Measurements from ENCODE around the gene LCMT1. TPM values are rescaled to one million over a fixed set of nuclear protein-coding genes. Genes with fewer than 3 reads are reported as not detected.

Gene LCMT1
- total RNA-seq, 1 donor = 30.2 TPM

DNA sequence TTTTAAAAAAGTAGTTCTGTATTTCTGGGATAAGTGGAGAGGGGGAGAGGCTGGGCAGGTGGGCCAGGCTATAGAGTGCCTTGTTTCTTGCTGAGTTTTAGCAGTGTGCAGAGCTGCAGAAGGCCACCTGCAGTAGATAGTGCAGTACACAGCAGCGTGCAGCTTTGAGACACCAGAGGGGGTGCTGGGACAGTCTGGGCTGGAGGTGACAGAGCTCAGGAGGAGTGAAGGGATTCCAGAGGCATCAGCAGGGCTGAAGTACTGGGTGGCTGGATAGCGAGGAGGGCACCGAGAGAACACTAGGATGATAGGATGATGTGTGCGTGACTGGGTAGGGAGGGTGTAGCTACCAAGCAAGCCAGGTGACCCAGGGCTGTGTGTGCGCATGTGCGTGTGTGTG is 26.6 kb downstream of the LCMT1 start:
- no peak for DNase-seq (ENCODE audit: low read depth)
- TF ChIP-seq, protein P1, sequence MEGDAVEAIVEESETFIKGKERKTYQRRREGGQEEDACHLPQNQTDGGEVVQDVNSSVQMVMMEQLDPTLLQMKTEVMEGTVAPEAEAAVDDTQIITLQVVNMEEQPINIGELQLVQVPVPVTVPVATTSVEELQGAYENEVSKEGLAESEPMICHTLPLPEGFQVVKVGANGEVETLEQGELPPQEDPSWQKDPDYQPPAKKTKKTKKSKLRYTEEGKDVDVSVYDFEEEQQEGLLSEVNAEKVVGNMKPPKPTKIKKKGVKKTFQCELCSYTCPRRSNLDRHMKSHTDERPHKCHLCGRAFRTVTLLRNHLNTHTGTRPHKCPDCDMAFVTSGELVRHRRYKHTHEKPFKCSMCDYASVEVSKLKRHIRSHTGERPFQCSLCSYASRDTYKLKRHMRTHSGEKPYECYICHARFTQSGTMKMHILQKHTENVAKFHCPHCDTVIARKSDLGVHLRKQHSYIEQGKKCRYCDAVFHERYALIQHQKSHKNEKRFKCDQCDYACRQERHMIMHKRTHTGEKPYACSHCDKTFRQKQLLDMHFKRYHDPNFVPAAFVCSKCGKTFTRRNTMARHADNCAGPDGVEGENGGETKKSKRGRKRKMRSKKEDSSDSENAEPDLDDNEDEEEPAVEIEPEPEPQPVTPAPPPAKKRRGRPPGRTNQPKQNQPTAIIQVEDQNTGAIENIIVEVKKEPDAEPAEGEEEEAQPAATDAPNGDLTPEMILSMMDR (IDR thresholded peaks at IDR 0.05; ENCODE audit: insufficient read depth, low read depth, low read length) = no peak
- no peak overlapping the region for H3K4me3 ChIP-seq (ENCODE audit: low read depth, low read length)

- TF ChIP-seq, protein P1 (IDR thresholded peaks at IDR 0.05; ENCODE audit: insufficient read depth, low read depth, low read length) = no peak
- DNase-seq (ENCODE audit: low read depth) = peak; percentile 28
Measured at GRCh38 chr16:25140459-25140858, 28.9 kb downstream of the LCMT1 start.

DNA sequence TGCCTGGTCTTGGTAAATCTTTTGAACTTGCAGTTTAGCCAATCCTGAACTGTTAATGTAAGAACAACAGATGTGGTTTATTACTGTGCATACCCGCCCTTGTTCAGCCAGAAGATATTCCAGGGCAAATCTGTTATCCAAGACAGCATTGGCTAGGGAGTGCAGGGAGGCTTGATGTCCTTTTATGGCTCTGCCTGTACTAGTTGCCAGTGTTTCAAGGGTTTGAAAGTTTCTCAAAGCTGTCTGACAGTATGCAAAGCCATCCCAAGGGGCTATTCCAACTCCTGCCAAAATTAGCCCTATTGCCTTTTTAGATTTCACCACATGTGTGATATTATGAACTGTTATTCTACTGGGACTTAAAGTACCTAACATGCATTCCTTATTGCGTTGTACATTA is 30.1 kb downstream of the LCMT1 start:
- TF ChIP-seq, protein P1 (IDR thresholded peaks at IDR 0.05; ENCODE audit: insufficient read depth, low read depth, low read length) = no peak
- H3K4me3 ChIP-seq (ENCODE audit: low read depth, low read length) = no peak overlapping the region
- DNase-seq (ENCODE audit: low read depth) = no peak

More at GRCh38 chr16:25140459-25140858, 28.9 kb downstream of the LCMT1 start:
- H3K4me3 ChIP-seq (ENCODE audit: low read depth, low read length) = no peak overlapping the region

GRCh38 chr16:25143928-25144327 is 32.4 kb downstream of the LCMT1 start:
- TF ChIP-seq, protein P1 (IDR thresholded peaks at IDR 0.05; ENCODE audit: insufficient read depth, low read depth, low read length) = peak; percentile 37
- no peak for DNase-seq (ENCODE audit: low read depth)
- H3K4me3 ChIP-seq (ENCODE audit: low read depth, low read length) = no peak overlapping the region

DNA sequence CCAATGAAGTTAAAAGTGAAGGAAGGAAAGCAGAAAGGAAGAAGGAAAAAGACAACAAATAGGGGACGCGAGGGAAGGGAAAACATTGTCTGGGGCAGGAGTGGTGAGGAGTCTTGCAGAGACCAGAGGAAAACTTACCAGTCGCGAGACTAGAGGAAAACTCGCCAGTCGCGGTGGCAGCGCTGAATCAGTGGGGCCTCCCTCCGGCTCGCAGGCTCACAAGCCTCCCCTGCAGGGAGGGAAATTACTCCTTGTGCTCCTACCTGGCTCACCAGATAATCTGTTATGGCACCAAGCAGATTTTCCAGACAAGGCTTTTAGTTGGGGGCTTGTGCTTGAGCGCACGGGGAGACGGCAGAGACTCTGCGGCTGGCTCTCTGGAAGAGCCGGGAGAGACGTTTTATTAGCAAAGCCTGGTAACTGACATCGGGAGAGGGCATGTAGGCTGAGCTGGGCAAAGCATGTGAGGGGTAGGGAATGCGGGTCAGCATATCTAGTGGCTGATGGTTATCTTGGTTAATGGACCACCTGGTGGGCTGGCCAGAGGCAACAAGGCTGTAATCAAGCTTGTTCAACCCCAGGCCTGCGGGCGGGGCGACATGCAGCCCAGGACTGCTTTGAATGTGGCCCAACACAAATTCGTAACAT is 37.1 kb downstream of the LCMT1 start:
- no peak overlapping the region for H3K4me3 ChIP-seq (ENCODE audit: low read depth, low read length)
- no peak for DNase-seq (ENCODE audit: low read depth)
- TF ChIP-seq, protein P1 (IDR thresholded peaks at IDR 0.05; ENCODE audit: insufficient read depth, low read depth, low read length) = no peak

DNA sequence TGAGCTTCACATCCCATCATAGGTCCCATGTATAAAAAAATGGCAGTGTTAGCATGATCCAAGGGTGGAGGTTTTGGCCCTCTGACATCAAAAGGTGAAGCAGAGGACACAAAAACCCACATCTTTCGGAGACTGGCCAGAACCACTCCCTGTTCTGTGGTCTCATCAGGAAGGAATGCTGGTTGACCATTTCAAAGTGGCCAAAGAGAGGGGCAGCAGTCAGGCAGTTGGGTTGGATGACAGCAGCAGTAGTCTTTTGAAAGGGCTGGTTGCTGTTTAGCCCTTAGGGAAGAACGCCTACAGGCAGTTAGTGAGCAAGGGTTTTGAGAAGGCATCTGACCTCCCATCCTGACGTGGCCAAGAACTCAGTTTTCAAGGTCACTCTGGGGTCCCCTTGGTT is 40.5 kb downstream of the LCMT1 start:
- no peak overlapping the region for H3K4me3 ChIP-seq (ENCODE audit: low read depth, low read length)
- TF ChIP-seq, protein P1 (IDR thresholded peaks at IDR 0.05; ENCODE audit: insufficient read depth, low read depth, low read length) = no peak
- peak; percentile 43 for DNase-seq (ENCODE audit: low read depth)

Measured in fibroblast of villous mesenchyme (primary cell).